HG03039 (cell line): ENCODE data around the gene HPSE2.

Experiments
- ATAC-seq: cut with Tn5 transposase; IDR thresholded peaks from one replicate; pipeline ENCODE4 v1.9.1; 2021; ENCODE audit warnings: mild to moderate bottlenecking, moderate library complexity; ENCODE audit not compliant: unreplicated experiment

Gene HPSE2

DNA sequence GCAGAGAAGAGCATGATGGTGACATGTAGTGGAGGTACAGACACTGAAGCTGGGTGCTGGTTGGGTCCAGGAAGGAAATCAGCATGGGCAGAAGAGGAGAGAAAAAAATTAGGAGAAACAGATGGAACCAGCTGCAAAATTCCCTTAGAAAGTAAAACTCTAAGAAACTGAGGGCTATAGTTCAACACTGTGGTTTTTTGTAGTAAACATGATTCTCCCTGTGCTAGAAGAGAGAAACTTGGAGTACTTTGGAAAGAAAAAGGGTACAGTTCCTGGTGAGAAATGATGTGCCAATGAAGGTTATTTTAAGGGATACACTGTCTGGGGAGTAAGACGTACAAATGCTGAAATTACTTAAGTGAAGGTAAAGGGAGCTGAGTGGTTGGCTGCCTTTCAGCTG lies 607.4 kb downstream of the HPSE2 start:
- no peak for ATAC-seq

DNA sequence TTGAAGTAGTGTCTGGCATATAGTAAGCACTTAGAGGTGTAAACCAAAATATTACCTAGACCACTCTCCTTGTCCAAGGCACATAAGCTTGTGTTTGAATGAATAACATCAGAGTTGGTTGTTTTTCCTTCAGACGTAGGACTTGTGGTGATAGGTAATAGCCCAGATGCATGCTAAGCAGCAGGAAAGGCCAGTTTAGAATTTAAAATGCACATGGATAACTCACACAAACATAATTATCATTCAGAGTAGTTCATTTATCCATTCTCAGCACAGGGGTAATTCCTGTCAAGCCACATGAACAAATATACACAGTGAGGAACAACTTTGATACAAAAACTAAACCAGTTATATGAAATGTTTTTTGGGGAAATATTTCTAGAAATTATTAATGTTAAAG lies 607.9 kb downstream of the HPSE2 start:
- ATAC-seq: no peak

DNA sequence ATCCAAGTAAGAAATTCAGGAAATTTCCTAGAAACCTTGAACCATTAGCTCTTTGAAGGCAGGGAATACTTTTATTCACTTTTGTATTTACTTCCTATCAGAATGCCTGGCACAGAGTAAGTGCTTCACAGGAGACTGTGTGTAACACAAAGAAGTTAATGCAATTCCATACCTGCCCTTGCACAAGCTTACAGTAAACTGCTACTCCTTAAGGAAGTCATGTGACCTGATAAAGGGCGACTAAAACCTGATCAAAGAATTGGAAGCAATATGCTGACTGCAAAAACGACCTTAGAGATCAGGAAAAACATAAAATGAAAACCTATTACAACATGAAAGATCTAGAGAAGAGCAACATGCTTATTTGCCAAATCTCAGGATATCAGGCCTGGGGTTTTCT lies 610.7 kb downstream of the HPSE2 start:
- no peak for ATAC-seq

DNA sequence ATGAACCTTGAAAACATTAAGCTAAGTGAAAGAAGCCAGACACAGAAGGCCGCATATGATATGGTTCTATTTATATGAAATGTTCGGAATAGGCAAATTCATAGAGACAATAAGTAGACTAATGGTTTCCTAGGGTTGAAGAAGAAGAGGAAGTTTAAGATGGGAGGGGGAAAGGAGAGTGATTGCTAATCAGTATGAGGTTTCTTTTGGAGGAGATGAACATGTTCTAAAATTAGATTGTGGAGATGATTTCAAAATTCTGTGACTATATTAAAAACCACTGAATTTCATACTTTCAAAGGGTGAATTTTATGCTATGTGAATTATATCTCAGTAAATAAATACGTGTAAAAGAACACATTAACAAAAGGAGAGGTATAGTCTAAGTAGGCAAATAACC lies 612.5 kb downstream of the HPSE2 start:
- ATAC-seq: no peak

DNA sequence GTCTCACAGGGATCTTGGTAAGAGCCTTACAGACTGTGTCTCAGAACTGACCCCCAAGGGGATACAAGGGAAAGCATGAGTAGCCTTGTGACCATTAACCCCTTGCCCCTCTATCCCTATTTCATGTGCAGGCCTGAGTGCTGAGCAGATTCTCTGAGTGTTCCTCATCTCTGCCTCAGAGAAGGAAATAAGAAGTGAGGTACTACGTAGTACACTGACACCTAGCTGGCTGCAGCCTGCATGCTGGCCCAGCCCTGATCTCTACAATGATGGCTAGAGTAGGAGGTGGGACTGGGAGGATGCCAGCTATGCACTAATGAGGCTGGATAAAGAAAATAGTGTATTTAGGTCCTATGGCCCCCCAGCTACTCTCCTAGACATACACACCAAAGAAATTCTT lies 614.0 kb downstream of the HPSE2 start:
- no peak for ATAC-seq

DNA sequence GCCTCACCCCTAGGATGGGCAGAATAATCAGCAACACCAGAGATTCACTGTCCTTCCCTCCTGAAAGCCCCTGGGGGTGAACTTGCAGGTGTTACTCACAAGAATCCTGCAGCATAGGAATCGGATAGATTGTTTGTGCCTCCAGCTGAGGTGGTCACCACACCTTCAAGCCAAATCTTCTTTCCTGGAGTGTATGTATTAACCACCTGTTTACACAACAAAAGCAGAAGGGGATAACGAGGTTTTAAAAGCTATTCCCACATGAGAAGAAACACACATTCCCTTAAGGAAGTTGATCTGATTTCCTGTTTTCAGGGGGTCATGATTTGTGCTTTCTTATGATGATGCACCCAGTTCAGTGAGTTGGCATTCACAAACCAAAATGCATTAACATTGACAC lies 615.1 kb downstream of the HPSE2 start:
- no peak for ATAC-seq

DNA sequence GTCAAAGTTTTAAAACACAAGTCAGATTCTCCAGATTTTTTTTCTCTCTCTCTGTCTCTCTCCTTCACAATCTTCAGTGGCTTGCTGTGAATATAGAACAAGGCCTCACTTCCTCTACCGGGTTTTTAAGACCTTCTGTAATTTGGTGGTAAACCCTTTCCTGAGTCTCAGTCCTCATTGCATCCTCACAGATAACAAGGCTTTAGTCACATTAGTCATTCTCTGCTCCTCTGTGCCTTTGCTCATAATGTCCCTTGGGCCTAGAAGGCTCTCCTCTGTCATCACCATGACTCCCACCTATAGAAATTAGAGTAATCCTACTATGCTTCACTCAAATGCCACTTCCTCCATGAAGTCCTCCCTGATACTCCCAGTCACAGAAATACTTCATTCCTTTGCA lies 616.2 kb downstream of the HPSE2 start:
- no peak for ATAC-seq

DNA sequence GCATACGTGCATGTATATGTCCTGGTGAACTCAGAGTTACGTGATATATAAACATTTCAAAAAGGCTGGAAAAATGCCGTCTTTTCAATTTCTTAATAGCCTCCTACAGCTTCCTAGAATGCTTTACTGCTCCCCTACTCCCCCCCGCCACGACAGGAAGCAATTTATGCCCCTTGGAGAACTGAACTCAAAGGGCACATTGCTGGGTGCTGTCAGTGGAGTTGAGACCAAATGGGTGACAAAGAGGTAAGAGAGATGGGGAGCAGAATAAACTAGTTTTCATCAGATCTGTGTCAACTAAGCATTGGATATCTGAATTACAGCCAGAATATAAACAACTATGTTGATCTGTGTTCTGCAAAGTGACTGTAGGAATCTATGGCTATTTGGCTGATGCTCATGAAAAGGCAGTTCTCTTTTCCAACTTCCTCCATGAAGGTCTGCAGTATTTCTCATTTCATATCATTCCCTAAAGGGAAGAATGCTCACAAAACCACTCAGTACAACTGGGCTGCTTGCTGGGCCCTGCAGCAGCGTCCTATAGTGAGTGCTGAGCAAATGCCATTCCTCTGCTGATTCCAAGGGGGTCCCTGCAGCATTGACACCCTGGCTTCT lies 617.6 kb downstream of the HPSE2 start:
- no peak for ATAC-seq

DNA sequence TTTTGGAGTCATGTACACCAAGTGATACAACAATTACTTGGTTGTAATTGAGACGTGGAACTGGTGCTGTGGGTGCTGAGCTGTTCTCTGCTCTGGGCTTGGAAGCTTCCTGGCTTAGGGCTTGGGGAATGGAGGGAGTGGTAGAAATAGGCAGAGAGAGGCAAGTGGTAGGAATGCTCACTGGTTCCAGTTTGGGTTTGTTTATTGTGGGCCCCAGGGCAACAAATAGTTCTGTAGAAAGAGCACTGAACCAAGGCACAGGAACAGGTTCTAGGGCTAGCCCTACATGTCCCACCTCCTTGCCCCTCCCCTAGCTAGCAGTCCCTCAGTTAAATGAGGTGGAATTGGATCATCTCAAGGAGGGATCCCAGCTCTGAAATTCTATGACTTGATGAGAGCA lies 622.2 kb downstream of the HPSE2 start:
- no peak for ATAC-seq

DNA sequence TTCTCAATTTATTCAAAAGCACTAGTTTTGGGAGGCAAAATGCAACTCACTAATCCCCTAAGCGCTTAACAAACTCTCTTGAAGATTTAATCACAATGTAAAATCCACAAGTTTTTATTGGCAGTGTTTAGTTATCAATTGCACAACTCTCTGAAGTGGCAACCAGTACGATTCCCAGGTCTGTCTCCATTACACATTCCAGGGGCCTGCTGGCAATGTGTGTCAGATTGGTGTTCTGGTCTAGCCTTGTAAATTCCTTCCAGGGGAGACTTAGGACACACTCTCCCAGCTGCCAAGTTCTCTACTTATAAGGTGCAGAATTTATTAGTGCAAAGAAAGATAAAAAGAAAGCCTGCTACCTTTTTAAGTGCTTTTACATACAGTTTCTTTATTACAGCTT lies 624.2 kb downstream of the HPSE2 start:
- no peak for ATAC-seq

DNA sequence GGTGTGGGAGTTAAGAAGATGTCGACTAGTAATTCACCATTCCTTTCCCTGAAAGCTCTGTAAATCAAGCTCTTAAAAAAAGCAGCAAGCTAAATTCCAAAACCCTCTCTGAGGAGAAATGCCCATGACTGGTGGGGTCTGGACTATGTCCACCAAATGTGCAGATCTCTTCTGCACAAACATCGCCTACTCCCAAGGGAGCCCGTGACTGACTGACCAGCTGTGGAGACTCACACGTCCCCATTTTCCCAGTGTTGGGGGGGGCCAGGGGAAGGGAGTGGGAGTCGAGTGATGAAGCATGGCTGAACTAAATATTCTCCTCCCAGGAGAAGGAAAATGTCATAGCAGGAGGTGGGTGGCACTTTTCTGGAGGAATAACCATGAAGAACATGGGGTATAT lies 624.8 kb downstream of the HPSE2 start:
- no peak for ATAC-seq

DNA sequence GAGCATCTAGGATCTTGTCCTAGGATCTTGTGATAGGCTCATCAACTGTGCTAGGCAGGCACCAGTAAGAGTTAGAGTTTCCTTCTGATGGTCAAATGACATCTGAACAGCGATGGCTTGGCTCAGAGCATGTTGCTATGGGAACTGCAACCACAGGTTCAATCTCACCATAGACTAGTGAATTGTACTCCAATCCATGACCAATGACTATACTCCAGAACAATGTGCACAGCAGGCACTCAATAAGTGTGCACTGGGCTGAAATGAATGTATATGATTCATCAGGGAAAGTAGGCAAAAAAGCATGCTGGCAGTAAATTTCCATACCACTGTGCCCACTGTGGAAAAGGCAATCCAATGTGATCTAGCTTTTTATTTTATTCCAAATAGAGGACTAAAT lies 625.4 kb downstream of the HPSE2 start:
- no peak for ATAC-seq

DNA sequence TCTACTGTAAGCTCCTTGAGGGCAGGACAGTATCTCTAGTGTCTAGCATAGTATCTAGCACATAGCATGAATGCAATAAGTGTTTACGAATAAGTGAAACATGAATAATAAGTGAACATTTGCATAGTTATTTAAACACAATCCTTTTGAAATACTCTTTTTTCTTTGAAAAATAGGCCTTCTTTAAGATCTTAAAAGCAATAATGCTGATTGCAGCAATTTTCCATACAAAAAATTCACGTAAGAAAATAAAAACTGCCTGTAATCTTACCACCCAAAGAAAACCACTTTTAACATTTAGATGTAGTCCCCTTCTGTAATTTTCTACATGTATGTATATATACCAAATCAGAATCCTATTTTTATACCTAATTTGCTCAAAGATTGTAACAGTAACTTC lies 626.4 kb downstream of the HPSE2 start:
- ATAC-seq: no peak

DNA sequence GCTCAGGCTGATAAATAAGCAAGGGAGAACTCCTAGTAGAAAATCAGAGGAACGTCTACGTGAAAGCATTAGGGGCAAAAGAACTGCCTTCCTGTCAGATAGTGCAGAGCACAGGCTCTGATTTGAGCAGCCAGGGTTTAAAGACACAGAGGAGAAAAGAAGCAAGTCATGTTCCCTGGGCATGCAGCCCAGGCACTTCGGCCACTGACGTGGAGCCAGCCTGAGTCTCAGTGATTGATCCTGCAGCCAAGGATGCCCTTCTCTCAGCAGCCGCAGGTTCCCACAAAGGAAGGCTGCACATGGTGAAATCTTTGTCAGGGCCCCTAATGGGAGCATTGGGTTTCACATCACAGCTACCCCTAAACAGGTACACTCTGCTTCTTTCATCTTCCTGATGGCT lies 627.2 kb downstream of the HPSE2 start:
- ATAC-seq: no peak

DNA sequence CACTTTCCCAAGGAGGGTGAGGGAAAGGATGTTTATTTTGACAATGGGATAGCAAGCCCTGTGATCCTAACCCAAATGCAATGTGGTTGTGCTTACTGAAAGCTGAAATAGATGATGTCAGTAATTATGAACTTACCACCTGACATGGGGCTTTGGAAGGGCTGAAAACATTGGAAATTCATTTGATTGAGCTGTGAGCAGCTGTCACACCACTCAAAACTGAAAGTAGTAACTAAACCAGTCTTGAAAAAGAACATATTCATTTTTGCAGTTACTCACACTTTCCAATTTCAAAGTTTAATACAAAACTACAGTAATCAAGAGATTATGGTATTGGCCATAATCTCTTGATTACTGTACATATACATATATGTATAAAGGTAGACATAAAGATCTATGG lies 633.4 kb downstream of the HPSE2 start:
- no peak for ATAC-seq

DNA sequence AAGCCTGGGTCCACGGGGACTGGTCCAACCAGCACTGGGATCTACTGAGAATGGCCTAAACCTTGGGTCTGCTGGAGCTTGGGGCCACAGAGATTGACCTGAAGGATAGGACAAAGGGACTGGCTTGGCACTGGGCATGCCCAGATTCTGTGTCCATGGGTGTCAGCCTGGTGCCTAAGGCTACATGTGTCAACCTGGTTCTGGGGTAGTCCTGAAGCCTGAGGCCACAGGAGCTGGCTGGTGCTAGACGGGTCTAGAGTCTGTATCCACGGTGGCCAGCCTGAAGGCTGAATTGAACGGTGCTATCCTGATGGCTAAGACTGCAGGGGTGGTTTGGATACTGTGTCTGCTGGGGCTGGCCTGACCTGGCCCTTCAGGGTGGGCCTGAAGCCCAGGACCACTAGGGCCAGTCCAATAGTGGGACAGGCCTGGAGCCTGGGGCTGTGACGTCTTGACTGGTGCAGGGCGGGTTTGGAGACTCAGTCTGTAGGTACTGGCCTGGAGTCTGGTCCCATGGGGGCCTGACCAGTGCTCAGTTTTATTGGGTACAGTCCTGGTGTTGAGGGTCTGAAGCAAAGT lies 636.5 kb downstream of the HPSE2 start:
- ATAC-seq: no peak

DNA sequence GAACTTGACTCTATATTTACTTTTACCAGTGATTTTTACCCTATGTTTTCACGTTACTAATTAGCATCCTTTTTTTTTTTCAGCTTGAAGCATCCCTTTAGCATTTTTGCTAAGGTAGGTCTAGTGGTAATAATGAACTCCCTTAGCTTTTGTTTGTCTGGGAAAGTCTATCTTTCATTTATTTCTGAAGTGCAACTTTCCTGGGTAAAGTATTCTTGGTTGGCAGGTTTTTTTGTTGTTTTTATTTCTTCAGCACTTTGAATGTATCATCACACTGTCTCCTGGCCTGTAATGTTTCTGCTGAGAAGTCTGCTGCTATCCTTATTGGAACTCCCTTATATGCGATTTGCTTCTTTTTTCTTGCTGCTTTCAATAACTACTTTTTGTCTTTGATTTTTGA lies 639.2 kb downstream of the HPSE2 start:
- ATAC-seq: no peak

DNA sequence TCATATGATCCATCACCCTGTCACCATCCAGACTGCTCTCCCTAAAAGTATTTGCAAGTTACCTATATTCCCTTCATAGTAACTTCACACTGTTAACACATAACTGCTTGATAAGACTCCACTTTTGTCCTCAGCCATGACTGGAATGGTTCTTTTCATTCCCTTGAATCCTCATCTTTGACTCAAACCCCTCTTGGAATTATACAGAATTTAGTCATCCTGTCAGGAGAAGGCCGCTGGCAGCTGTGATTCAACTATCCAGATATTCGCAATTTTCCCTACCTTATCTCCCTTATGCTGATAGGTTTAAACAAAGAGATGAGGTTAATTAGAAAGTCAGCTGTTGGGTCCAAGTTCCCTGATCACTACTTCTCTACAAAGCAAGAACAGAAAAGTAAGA lies 646.0 kb downstream of the HPSE2 start:
- ATAC-seq: no peak

DNA sequence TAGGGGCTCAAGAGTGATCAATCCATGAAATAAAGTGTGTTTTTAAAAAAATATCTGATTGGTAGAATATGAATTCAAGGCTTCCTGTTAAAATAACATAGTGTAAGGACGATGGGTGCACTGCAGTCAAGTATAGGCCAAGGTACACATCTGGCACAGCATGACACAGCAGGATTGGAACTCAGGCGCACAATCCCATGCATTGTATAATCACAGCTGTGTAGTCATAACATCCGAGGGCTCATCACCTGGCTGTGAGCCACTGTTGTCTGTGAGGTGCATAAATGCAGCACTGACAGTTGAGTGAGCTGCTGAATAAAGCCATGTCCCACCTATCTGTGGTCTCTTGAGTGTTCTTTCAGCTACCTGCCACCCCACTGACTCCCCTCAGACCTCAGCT lies 646.6 kb downstream of the HPSE2 start:
- no peak for ATAC-seq

DNA sequence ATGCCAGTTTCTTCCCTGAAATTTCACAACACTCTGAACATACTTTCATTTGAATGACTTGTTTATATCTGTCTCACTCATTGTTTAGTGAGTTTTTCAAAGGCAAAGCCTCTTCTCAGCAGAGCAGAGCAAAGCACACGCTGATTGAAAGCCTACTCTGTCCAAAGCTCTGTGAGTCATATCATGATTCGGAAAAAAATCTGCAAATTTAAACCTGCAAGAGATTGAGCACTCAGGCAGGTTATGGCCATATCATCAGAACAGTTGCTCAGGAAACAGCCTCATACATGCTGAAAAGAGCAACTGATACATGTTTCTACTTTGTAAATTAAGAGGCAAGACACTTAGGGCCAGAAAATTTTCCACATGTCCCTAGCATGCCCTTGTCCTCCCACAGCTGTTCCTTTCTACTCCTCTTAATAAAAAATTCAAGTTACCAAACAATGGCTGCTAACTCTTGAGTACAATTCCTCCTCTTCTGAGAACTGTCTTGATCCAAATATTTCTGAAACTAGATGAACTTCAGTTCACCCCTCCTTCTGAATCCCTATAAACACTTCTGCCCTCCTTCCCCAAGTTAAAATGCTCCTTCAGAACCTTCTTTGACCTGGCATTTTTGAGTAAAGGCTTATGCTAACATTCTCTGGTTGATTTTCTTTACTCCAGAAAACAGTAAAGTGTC lies 648.4 kb downstream of the HPSE2 start:
- ATAC-seq: no peak

DNA sequence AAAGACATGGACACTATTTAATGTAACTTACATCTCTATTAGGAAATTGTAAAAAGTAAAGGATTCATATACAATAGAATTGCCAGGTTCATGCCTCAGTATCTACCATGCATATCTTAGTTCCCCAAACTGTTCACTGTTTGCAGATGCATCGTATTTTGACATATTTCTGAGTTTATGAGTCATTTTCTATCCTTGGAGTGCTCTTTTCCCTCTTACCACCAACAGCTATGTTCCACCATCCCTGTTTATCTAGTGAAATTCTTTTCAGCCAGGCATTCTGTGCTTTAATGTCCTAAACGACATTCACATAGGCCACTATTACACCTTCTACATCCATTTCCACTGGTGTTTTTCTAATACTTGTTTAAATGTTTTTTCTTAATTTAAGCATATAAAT lies 649.6 kb downstream of the HPSE2 start:
- no peak for ATAC-seq

DNA sequence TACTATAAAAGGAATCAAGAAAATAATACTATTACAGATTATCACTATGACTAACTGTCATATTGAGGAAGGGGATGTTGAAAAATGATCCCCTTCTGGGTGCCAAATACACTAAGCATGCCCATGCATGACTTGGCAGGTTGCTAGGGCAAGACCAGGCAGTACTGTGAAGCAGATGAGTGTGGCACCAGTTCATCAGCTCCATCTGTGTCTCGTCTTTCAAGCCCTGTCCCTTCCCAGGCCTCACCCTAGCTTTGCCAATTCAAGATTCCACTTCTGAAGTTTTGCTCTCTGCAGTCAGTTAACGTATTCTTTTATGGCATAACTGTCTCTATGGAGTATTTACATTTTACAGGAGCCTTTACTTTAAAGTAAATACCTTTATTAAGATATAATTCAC lies 653.3 kb downstream of the HPSE2 start:
- no peak for ATAC-seq

DNA sequence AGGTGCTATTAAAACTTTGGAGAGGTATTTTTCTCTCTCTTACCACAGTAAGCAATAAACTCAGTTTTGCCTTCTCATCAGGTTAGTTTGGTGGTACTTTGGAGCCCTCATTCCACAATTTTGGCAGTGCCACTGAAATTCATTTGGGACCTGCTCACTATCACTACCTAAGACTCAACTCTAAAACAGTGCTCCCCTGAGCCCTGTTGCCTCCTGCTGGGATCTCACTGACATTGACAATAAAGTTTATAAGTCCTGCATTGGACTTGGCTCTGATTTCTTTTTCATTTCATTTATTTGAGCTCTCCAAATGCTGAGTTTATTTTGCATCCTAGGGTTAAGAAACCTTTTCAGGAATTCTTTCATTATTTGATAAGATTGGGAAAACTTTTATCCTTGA lies 658.1 kb downstream of the HPSE2 start:
- ATAC-seq: no peak
